Measurements from ENCODE around the gene DCTN3.

DCTN3 gene

GRCh38 chr9:34573599-34574325 is 46.5 kb downstream of the DCTN3 start:
- DNase-seq (ENCODE audit: low spot score), result no peak

GRCh38 chr9:34572628-34573027 is 47.7 kb downstream of the DCTN3 start:
- DNase-seq (ENCODE audit: low spot score), result no peak

- DNase-seq (ENCODE audit: low spot score), result no peak
Observed at GRCh38 chr9:34572092-34572491, 48.2 kb downstream of the DCTN3 start.

GRCh38 chr9:34571481-34571810 is 48.8 kb downstream of the DCTN3 start:
- DNase-seq (ENCODE audit: low spot score), result no peak

DNA sequence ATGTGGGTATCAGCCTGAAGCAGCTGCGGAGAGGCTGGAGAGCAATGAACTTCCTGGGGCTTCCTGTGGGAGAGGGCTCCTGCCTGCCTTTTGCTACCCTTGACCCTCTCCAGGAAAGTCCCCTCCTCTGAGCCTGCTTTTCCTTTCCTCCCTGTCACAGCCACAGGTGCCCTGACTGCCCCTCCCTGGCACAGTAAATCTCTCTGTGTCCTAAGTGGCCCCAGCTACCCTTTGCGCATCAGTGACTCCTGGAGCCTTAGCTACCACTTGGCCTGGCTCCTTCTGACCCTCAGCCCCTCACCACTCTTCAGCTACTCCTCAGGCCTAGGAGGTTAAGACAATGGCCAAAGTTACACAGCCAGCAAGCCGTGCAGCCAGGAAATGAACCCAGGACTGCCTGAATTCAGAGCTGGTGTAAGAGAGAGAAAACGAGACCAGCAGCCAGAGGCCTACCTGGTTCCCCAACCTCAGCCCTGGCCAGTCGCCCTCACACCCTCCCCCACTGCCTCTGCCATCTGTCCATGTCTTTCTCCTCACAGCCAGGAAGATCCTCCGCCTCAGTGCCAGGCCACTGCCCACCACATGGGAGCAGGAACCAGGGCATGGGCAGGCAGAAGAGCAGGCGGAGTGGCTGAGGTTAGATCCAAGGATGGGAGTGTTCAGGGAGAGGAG is 49.4 kb downstream of the DCTN3 start:
- DNase-seq (ENCODE audit: low spot score), result no peak

- DNase-seq (ENCODE audit: low spot score), result no peak
Observed at GRCh38 chr9:34570376-34570775, 49.9 kb downstream of the DCTN3 start.

GRCh38 chr9:34568774-34569173 is 51.5 kb downstream of the DCTN3 start:
- no peak for DNase-seq (ENCODE audit: low spot score)

- no peak for DNase-seq (ENCODE audit: low spot score)
Observed at GRCh38 chr9:34568133-34568532, 52.2 kb downstream of the DCTN3 start.

GRCh38 chr9:34566972-34567371 is 53.3 kb downstream of the DCTN3 start:
- no peak for DNase-seq (ENCODE audit: low spot score)

DNA sequence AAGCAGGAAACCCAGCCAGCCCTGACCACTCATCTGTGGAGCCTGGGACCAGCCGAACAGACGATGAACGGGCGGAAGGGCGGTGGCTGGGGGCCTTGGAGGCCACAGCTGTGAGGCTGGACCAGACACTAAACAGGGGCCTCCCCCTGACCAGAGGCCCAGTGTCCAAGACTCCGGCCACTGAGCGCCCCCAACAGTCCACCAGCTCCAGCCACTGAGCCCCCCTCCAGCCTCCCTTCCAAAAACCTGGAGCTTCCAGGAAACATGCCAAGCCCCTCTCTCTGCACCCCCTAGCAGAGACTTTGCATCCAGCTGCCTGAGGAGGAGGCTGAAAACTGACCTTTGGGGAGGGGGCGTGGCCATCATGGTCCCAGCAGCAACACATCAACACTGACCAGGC is 54.0 kb downstream of the DCTN3 start:
- DNase-seq (ENCODE audit: low spot score), result no peak

GRCh38 chr9:34565856-34566255 is 54.4 kb downstream of the DCTN3 start:
- no peak for DNase-seq (ENCODE audit: low spot score)

- DNase-seq (ENCODE audit: low spot score), result no peak
Observed at GRCh38 chr9:34564617-34565016, 55.7 kb downstream of the DCTN3 start.

Data from ecto neural progenitor cell (in vitro differentiated cells).